Neuronal stem cell (in vitro differentiated cells): ENCODE measurements around the gene BNIP5.
A peak's percentile ranks its signal among the peaks of the same experiment; 100 is the strongest.

Experiments
- DNase-seq: peaks from one replicate; pipeline ENCODE4 v3.0.0-alpha.2; 2013; ENCODE audit warnings: low spot score
- H2AFZ ChIP-seq: one replicate; pipeline ENCODE4 v1.6.1; 2013; ENCODE audit warnings: mild to moderate bottlenecking, low read length, inconsistent platforms
- H2AK5ac ChIP-seq: 2 replicates; pipeline ENCODE4 v1.6.1; 2013; ENCODE audit warnings: low read depth, mild to moderate bottlenecking, inconsistent platforms, low read length, moderate library complexity, mixed read lengths
- H2BK120ac ChIP-seq: 2 replicates; pipeline ENCODE4 v1.6.1; 2013; ENCODE audit warnings: low read depth, mild to moderate bottlenecking, inconsistent platforms, low read length, moderate library complexity, mixed read lengths
- H2BK12ac ChIP-seq: one replicate; pipeline ENCODE4 v1.6.1; 2013; ENCODE audit warnings: low read length, inconsistent platforms
- H2BK15ac ChIP-seq: 2 replicates; pipeline ENCODE4 v1.6.1; 2013; ENCODE audit warnings: mild to moderate bottlenecking, low read length, inconsistent platforms, mixed read lengths
- H2BK5ac ChIP-seq: one replicate; pipeline ENCODE4 v1.6.1; 2013; ENCODE audit warnings: inconsistent platforms, mild to moderate bottlenecking, low read length, moderate library complexity
- H3K14ac ChIP-seq: one replicate; pipeline ENCODE4 v1.6.1; 2013; ENCODE audit warnings: low read length, inconsistent platforms
- H3K18ac ChIP-seq: 2 replicates; pipeline ENCODE4 v1.6.1; 2013; ENCODE audit warnings: low read length, inconsistent platforms
- H3K23ac ChIP-seq: 2 replicates; pipeline ENCODE4 v1.6.1; 2013; ENCODE audit warnings: low read depth, mild to moderate bottlenecking, mixed read lengths, low read length, inconsistent platforms; ENCODE audit not compliant: poor library complexity
- H3K27ac ChIP-seq: replicated peaks from 3 replicates; pipeline ENCODE4 v1.5.1; 2013; ENCODE audit warnings: low read length, inconsistent platforms
- H3K27me3 ChIP-seq, 3 experiments: 2 replicates each; pipeline ENCODE4 v1.6.1; 2013; ENCODE audit warnings: low read length in 3 of 3, mild to moderate bottlenecking in 2 of 3, inconsistent platforms in 1 of 3, low read depth in 1 of 3, mixed read lengths in 1 of 3, moderate library complexity in 1 of 3; ENCODE audit not compliant: control insufficient read depth in 3 of 3, insufficient read depth in 3 of 3
- H3K36me3 ChIP-seq, 2 donors: replicated peaks in 1 of 2; 2 replicates each; pipeline ENCODE4 v1.6.1; 2013; ENCODE audit warnings: low read length in 2 of 2; ENCODE audit not compliant: control insufficient read depth in 2 of 2, insufficient read depth in 2 of 2
- H3K4ac ChIP-seq: 2 replicates; pipeline ENCODE4 v1.6.1; 2013; ENCODE audit warnings: inconsistent platforms, mild to moderate bottlenecking, low read length, moderate library complexity
- H3K4me1 ChIP-seq, 2 donors: 1 replicate in 1 of 2; 2 replicates in 1 of 2; pipeline ENCODE4 v1.6.1; 2013; ENCODE audit warnings: low read length in 2 of 2, low read depth in 1 of 2; ENCODE audit not compliant: control insufficient read depth in 2 of 2, insufficient read depth in 1 of 2
- H3K4me2 ChIP-seq: one replicate; pipeline ENCODE4 v1.6.1; 2013; ENCODE audit warnings: mild to moderate bottlenecking, low read length, inconsistent platforms; ENCODE audit not compliant: insufficient read depth, poor library complexity, severe bottlenecking
- H3K4me3 ChIP-seq, 2 donors: 2 replicates each; pipeline ENCODE4 v1.5.1; 2013; ENCODE audit warnings: low read length in 2 of 2, mild to moderate bottlenecking in 2 of 2, inconsistent platforms in 1 of 2, moderate library complexity in 1 of 2
- H3K79me1 ChIP-seq: one replicate; pipeline ENCODE4 v1.6.1; 2013; ENCODE audit warnings: low read depth, mild to moderate bottlenecking, inconsistent platforms, low read length, moderate library complexity
- H3K9ac ChIP-seq: one replicate; pipeline ENCODE4 v1.6.1; 2013; ENCODE audit warnings: mild to moderate bottlenecking, low read depth, low read length, inconsistent platforms; ENCODE audit not compliant: poor library complexity
- H3K9me3 ChIP-seq, 2 donors: replicated peaks in 1 of 2; 2 replicates each; pipeline versions ENCODE3 to v1.6.1; 2013; ENCODE audit warnings: low read length in 2 of 2, mild to moderate bottlenecking in 2 of 2, inconsistent platforms in 1 of 2, low read depth in 1 of 2, mixed read lengths in 1 of 2, moderate library complexity in 1 of 2; ENCODE audit not compliant: control insufficient read depth in 2 of 2, insufficient read depth in 1 of 2
- H4K8ac ChIP-seq: one replicate; pipeline ENCODE4 v1.6.1; 2013; ENCODE audit warnings: low read depth, mild to moderate bottlenecking, inconsistent platforms, low read length, moderate library complexity
- H4K91ac ChIP-seq: one replicate; pipeline ENCODE4 v1.6.1; 2013; ENCODE audit warnings: low read length, low read depth, mild to moderate bottlenecking, inconsistent platforms; ENCODE audit not compliant: poor library complexity
- WGBS, 2 donors: extraction: QIAGEN DNeasy Blood & Tissue Kit; methylation state at CpG; one replicate each; pipeline ENCODE4 v1.1.7; 2013; ENCODE audit warnings: missing lambda C conversion rate in 2 of 2, mixed read lengths in 1 of 2; ENCODE audit not compliant: insufficient read length in 2 of 2, insufficient replicate concordance in 1 of 2; ENCODE audit errors: extremely low coverage in 2 of 2; 5-methylcytosine and 5-hydroxymethylcytosine counted together

The BNIP5 gene

GRCh38 chr6:36358226-36358915 is 21.7 kb upstream of the BNIP5 start:
- Histone ChIP-seq H3K27me3 (peaks cover 0 to 2% (median 0%) of the 10 kb centered on the region in 3 experiments), H2BK12ac (no peak overlapping the region), H3K4me1 (peaks cover 8 to 11% of the 10 kb centered on the region in 2 donors), H3K79me1 (no peaks in the 10 kb centered on the region), H3K27ac (no peak overlapping the region), H3K9me3 (no peaks in the 10 kb centered on the region), H3K4ac (no peak overlapping the region), H3K4me2 (no peak overlapping the region), H2AFZ (peak overlapping the region; percentile 74), H2AK5ac (no peak overlapping the region), H3K9ac (no peak overlapping the region), H2BK15ac (no peak overlapping the region), H2BK5ac (no peak overlapping the region), H4K91ac (no peak overlapping the region), H3K14ac (no peak overlapping the region), H3K36me3 (no peaks in the 10 kb centered on the region), H3K4me3 (no peak overlapping the region), H2BK120ac (no peak overlapping the region), H3K18ac (no peak overlapping the region), H3K23ac (no peak overlapping the region), H4K8ac (no peak overlapping the region)
- no peak for DNase-seq
- no CpG with 5 or more reads among the region's 4 CpGs for WGBS, 2 donors

GRCh38 chr6:36357872-36358225 is 21.2 kb upstream of the BNIP5 start:
- Histone ChIP-seq H4K91ac (no peak overlapping the region), H3K4me3 (peak overlapping the region in 1 of 2 donors; percentile 24), H2BK120ac (no peak overlapping the region), H3K9ac (no peak overlapping the region), H3K4ac (no peak overlapping the region), H2BK15ac (no peak overlapping the region), H2BK12ac (no peak overlapping the region), H3K27me3 (peaks cover 0 to 2% (median 0%) of the 10 kb centered on the region in 3 experiments), H3K9me3 (no peaks in the 10 kb centered on the region), H3K23ac (no peak overlapping the region), H3K36me3 (no peaks in the 10 kb centered on the region), H3K27ac (no peak overlapping the region), H2AK5ac (no peak overlapping the region), H3K18ac (peak overlapping the region; percentile 29), H2AFZ (peak overlapping the region; percentile 74), H3K4me1 (peaks cover 8 to 11% of the 10 kb centered on the region in 2 donors), H4K8ac (no peak overlapping the region), H3K79me1 (no peaks in the 10 kb centered on the region), H3K14ac (no peak overlapping the region), H3K4me2 (no peak overlapping the region), H2BK5ac (no peak overlapping the region)
- no CpG with 5 or more reads among the region's 3 CpGs for WGBS, 2 donors
- no peak for DNase-seq

GRCh38 chr6:36355819-36356218 is 19.1 kb upstream of the BNIP5 start:
- WGBS, 2 donors = no CpG with 5 or more reads among the region's 4 CpGs

GRCh38 chr6:36353411-36353915 is 16.8 kb upstream of the BNIP5 start:
- Histone ChIP-seq H3K79me1 (no peaks in the 10 kb centered on the region), H3K4me3 (no peak overlapping the region)

More at GRCh38 chr6:36355819-36356218, 19.1 kb upstream of the BNIP5 start:
- DNase-seq = no peak
- peaks cover 8 to 11% of the 10 kb centered on the region in 2 donors for H3K4me1 ChIP-seq
- no peaks in the 10 kb centered on the region for H3K36me3 ChIP-seq
- H3K9me3 ChIP-seq = no peaks in the 10 kb centered on the region
- H3K14ac ChIP-seq = no peak overlapping the region
- no peak overlapping the region for H2BK12ac ChIP-seq
- no peak overlapping the region for H2AFZ ChIP-seq
- H4K8ac ChIP-seq = no peak overlapping the region
- no peak overlapping the region for H3K4me3 ChIP-seq
- no peak overlapping the region for H2BK120ac ChIP-seq
- no peak overlapping the region for H4K91ac ChIP-seq
- H3K4ac ChIP-seq = no peak overlapping the region
- no peak overlapping the region for H2AK5ac ChIP-seq
- H3K27ac ChIP-seq = no peak overlapping the region
- H3K18ac ChIP-seq = no peak overlapping the region
- H3K79me1 ChIP-seq = no peaks in the 10 kb centered on the region
- no peak overlapping the region for H3K9ac ChIP-seq
- H3K27me3 ChIP-seq = peaks cover 0 to 2% (median 0%) of the 10 kb centered on the region in 3 experiments
- H2BK15ac ChIP-seq = no peak overlapping the region
- no peak overlapping the region for H3K23ac ChIP-seq
- no peak overlapping the region for H2BK5ac ChIP-seq
- H3K4me2 ChIP-seq = no peak overlapping the region

More at GRCh38 chr6:36353411-36353915, 16.8 kb upstream of the BNIP5 start:
- no peak overlapping the region for H2AK5ac ChIP-seq
- H3K27ac ChIP-seq = no peak overlapping the region
- no peak overlapping the region for H2BK5ac ChIP-seq
- H3K4me2 ChIP-seq = no peak overlapping the region
- H3K14ac ChIP-seq = no peak overlapping the region
- peaks cover 3 to 5% of the 10 kb centered on the region in 2 donors for H3K4me1 ChIP-seq
- H3K9ac ChIP-seq = no peak overlapping the region
- no peak overlapping the region for H2BK12ac ChIP-seq
- no peaks in the 10 kb centered on the region for H3K9me3 ChIP-seq
- H3K18ac ChIP-seq = no peak overlapping the region
- H3K23ac ChIP-seq = no peak overlapping the region
- H3K4ac ChIP-seq = no peak overlapping the region
- H2BK120ac ChIP-seq = no peak overlapping the region
- no peak overlapping the region for H2AFZ ChIP-seq
- H3K27me3 ChIP-seq = peaks cover 0 to 5% (median 2%) of the 10 kb centered on the region in 3 experiments
- H3K36me3 ChIP-seq = no peaks in the 10 kb centered on the region
- H4K8ac ChIP-seq = no peak overlapping the region
- no peak overlapping the region for H4K91ac ChIP-seq
- DNase-seq = no peak
- WGBS, 2 donors = no CpG with 5 or more reads among the region's 4 CpGs
- no peak overlapping the region for H2BK15ac ChIP-seq
